CD14-positive monocyte (primary cell): Measurements from ENCODE around the gene P3H2. TPM values are rescaled to one million over a fixed set of nuclear protein-coding genes. Genes with fewer than 3 reads are reported as not detected.
"Not testable (repeated sequence)": the region's sequence is repeated elsewhere in the genome, so short reads cannot be mapped to it uniquely, and the experiment has no call there.

Experiments used
- DNase-seq, 3 donors: peaks; one replicate each; pipeline ENCODE4 v3.0.0-alpha.2; 2011 to 2022
- H2AFZ ChIP-seq: 2 replicates; pipeline ENCODE4 v1.6.0; 2012; ENCODE audit warnings: mild to moderate bottlenecking, low read depth, low read length, inconsistent platforms; ENCODE audit not compliant: insufficient read depth, poor library complexity, severe bottlenecking
- H3K27ac ChIP-seq, 2 donors: 1 replicate in 1 of 2; 2 replicates in 1 of 2; pipeline ENCODE4 v1.5.1; 2012 to 2013; ENCODE audit warnings: low read length in 2 of 2, control low read depth in 1 of 2, inconsistent platforms in 1 of 2, low read depth in 1 of 2, mild to moderate bottlenecking in 1 of 2
- H3K27me3 ChIP-seq, 2 donors: one replicate each; pipeline versions ENCODE4 v1.6.0 to v1.6.1; 2011 to 2013; ENCODE audit warnings: low read length in 2 of 2; ENCODE audit not compliant: control insufficient read depth in 2 of 2, insufficient read depth in 2 of 2
- H3K36me3 ChIP-seq, 2 donors: replicated peaks in 1 of 2; 1 replicate in 1 of 2; 2 replicates in 1 of 2; pipeline versions ENCODE4 v1.5.1 to v1.6.1; 2012 to 2013; ENCODE audit warnings: low read length in 2 of 2, control low read depth in 1 of 2, inconsistent platforms in 1 of 2, mild to moderate bottlenecking in 1 of 2; ENCODE audit not compliant: insufficient read depth in 2 of 2, control insufficient read depth in 1 of 2
- H3K4me1 ChIP-seq, 2 donors: 1 replicate in 1 of 2; 2 replicates in 1 of 2; pipeline versions ENCODE4 v1.5.1 to v1.6.1; 2012 to 2013; ENCODE audit warnings: low read length in 2 of 2, control low read depth in 1 of 2, inconsistent platforms in 1 of 2, mild to moderate bottlenecking in 1 of 2, moderate library complexity in 1 of 2; ENCODE audit not compliant: insufficient read depth in 2 of 2, control insufficient read depth in 1 of 2
- H3K4me2 ChIP-seq: replicated peaks from 2 replicates; pipeline ENCODE3; 2012; ENCODE audit warnings: low read length, moderate library complexity, mild to moderate bottlenecking; ENCODE audit not compliant: poor library complexity, severe bottlenecking; ENCODE audit errors: extremely low read depth
- H3K4me3 ChIP-seq, 3 experiments: fragments of 200-600 bp in 1 of 3; sonication (generic) in 1 of 3; replicated peaks in 1 of 3; 1 replicate in 2 of 3; 2 replicates in 1 of 3; pipeline ENCODE4 v1.5.1; 2011 to 2013; ENCODE audit warnings: low read length in 3 of 3, mild to moderate bottlenecking in 3 of 3, control low read depth in 2 of 3, low read depth in 2 of 3, inconsistent platforms in 1 of 3, moderate library complexity in 1 of 3
- H3K79me2 ChIP-seq: 2 replicates; pipeline ENCODE4 v1.6.0; 2012; ENCODE audit warnings: mild to moderate bottlenecking, control low read depth, inconsistent platforms, low read length, moderate library complexity; ENCODE audit not compliant: insufficient read depth
- H3K9ac ChIP-seq: 2 replicates; pipeline ENCODE4 v1.6.0; 2017; ENCODE audit warnings: low read length, mild to moderate bottlenecking; ENCODE audit not compliant: insufficient read depth, poor library complexity, severe bottlenecking
- H3K9me3 ChIP-seq, 2 donors: replicated peaks in 1 of 2; 1 replicate in 1 of 2; 2 replicates in 1 of 2; pipeline versions ENCODE4 v1.5.1 to v1.6.1; 2012 to 2013; ENCODE audit warnings: low read length in 2 of 2, control low read depth in 1 of 2; ENCODE audit not compliant: control insufficient read depth in 1 of 2, insufficient read depth in 1 of 2
- H4K20me1 ChIP-seq: 2 replicates; pipeline ENCODE4 v1.6.0; 2012; ENCODE audit warnings: mild to moderate bottlenecking, low read length, control low read depth, moderate library complexity; ENCODE audit not compliant: insufficient read depth
- H3K27ac Mint-ChIP-seq, 7 donors: one replicate each; pipeline ENCODE4 v1.8.0; 2020; ENCODE audit warnings: mild to moderate bottlenecking in 7 of 7, mixed read lengths in 7 of 7, moderate library complexity in 6 of 7, inconsistent platforms in 2 of 7
- H3K27me3 Mint-ChIP-seq, 3 donors: one replicate each; pipeline ENCODE4 v1.8.0; 2021 to 2022; ENCODE audit warnings: low read depth in 3 of 3, mild to moderate bottlenecking in 3 of 3, mixed read lengths in 3 of 3, moderate library complexity in 3 of 3, inconsistent platforms in 1 of 3
- H3K36me3 Mint-ChIP-seq, 2 donors: one replicate each; pipeline ENCODE4 v1.8.0; 2020; ENCODE audit warnings: mixed read lengths in 2 of 2, inconsistent platforms in 1 of 2, mild to moderate bottlenecking in 1 of 2
- H3K4me1 Mint-ChIP-seq: one replicate; pipeline ENCODE4 v1.8.0; 2020; ENCODE audit warnings: mild to moderate bottlenecking, mixed read lengths
- H3K4me3 Mint-ChIP-seq, 2 donors: one replicate each; pipeline ENCODE4 v1.8.0; 2020; ENCODE audit warnings: mild to moderate bottlenecking in 2 of 2, mixed read lengths in 2 of 2, moderate library complexity in 1 of 2
- H3K9me3 Mint-ChIP-seq, 7 donors: one replicate each; pipeline ENCODE4 v1.8.0; 2020 to 2022; ENCODE audit warnings: mixed read lengths in 7 of 7, mild to moderate bottlenecking in 6 of 7, moderate library complexity in 6 of 7, inconsistent platforms in 2 of 7
- CTCF ChIP-seq: fragments of 200-600 bp; IDR thresholded peaks from one replicate; pipeline ENCODE4 v1.8.0; 2022; ENCODE audit warnings: antibody characterized with exemption, mild to moderate bottlenecking
- WGBS: methylation state at CpG from one replicate; pipeline ENCODE4 v1.1.5; 2013; ENCODE audit warnings: missing lambda C conversion rate; ENCODE audit not compliant: insufficient coverage; 5-methylcytosine and 5-hydroxymethylcytosine counted together
- intact Hi-C, 2 donors: fragments of 100-400 bp; cut with micrococcal nuclease; formaldehyde crosslinking; loops; one replicate each; pipeline versions ENCODE4 v1.15.0 to v1.15.1; 2023
- polyA plus RNA-seq, 3 donors: library from polyadenylated mRNA; depleted of rRNA in 1 of 3; unstranded in 2 of 3; stranded (reverse) in 1 of 3; fragments of 300-500 nt in 2 of 3; fragments of >200 nt in 1 of 3; fragmentation: Illumina TruSeq in 2 of 3; gene quantifications; 1 replicate in 2 of 3; 2 replicates in 1 of 3; pipeline ENCODE4 v1.2.3, GENCODE V29; 2012 to 2021

The P3H2 gene
- polyA plus RNA-seq, 3 donors = 0.25 to 0.31 (median 0.27) TPM

- H3K27ac ChIP-seq, H3K4me3 Mint-ChIP-seq, H4K20me1 ChIP-seq, H3K27ac Mint-ChIP-seq, H3K4me2 ChIP-seq, H2AFZ ChIP-seq, H3K36me3 ChIP-seq, H3K4me1 ChIP-seq, H3K4me3 ChIP-seq, intact Hi-C loops, H3K4me1 Mint-ChIP-seq, H3K9ac ChIP-seq, H3K36me3 Mint-ChIP-seq, H3K27me3 ChIP-seq, H3K9me3 ChIP-seq, H3K27me3 Mint-ChIP-seq, DNase-seq, H3K79me2 ChIP-seq: not testable (repeated sequence)
- 78% methylated on average over 6 of the region's 7 CpGs for WGBS
- peaks cover 2 to 12% (median 11%) of the 10 kb centered on the region in 7 donors for H3K9me3 Mint-ChIP-seq
These were observed 24.1 kb upstream of the P3H2 start for GRCh38 chr3:190144793-190145192.

GRCh38 chr3:190142041-190142440 is 21.3 kb upstream of the P3H2 start:
- H3K27me3 ChIP-seq = no peaks in the 10 kb centered on the region
- H3K27me3 Mint-ChIP-seq = peaks cover 4 to 8% (median 5%) of the 10 kb centered on the region in 3 donors
- H3K9me3 Mint-ChIP-seq = peaks cover 0 to 12% (median 6%) of the 10 kb centered on the region in 7 donors
- intact Hi-C loops = no loop called here
- H3K9me3 ChIP-seq = no peaks in the 10 kb centered on the region
- no peaks in the 10 kb centered on the region for H3K4me1 Mint-ChIP-seq
- no peak overlapping the region for H3K4me3 ChIP-seq
- H3K27ac ChIP-seq = no peak overlapping the region
- TF ChIP-seq CTCF = no peak
- no peak overlapping the region for H3K4me3 Mint-ChIP-seq
- no peaks in the 10 kb centered on the region for H3K36me3 ChIP-seq
- no peaks in the 10 kb centered on the region for H3K4me1 ChIP-seq
- WGBS = 80% methylated on average over 1 of the region's 3 CpGs
- H3K27ac Mint-ChIP-seq = no peak overlapping the region
- no peaks in the 10 kb centered on the region for H3K36me3 Mint-ChIP-seq
- DNase-seq = no peak
- no peak overlapping the region for H3K4me2 ChIP-seq
- H2AFZ ChIP-seq = no peak overlapping the region
- no peak overlapping the region for H3K9ac ChIP-seq
- no peaks in the 10 kb centered on the region for H3K79me2 ChIP-seq
- H4K20me1 ChIP-seq = no peaks in the 10 kb centered on the region
